GM18868 (cell line): ENCODE results near the gene PTPRA.
"Not testable (repeated sequence)": the region's sequence is repeated elsewhere in the genome, so short reads cannot be mapped to it uniquely, and the experiment has no call there.

Experiments
- ATAC-seq: cut with Tn5 transposase; IDR thresholded peaks from one replicate; pipeline ENCODE4 v1.9.1; 2021; ENCODE audit warnings: mild to moderate bottlenecking, moderate library complexity; ENCODE audit not compliant: unreplicated experiment

The PTPRA gene

DNA sequence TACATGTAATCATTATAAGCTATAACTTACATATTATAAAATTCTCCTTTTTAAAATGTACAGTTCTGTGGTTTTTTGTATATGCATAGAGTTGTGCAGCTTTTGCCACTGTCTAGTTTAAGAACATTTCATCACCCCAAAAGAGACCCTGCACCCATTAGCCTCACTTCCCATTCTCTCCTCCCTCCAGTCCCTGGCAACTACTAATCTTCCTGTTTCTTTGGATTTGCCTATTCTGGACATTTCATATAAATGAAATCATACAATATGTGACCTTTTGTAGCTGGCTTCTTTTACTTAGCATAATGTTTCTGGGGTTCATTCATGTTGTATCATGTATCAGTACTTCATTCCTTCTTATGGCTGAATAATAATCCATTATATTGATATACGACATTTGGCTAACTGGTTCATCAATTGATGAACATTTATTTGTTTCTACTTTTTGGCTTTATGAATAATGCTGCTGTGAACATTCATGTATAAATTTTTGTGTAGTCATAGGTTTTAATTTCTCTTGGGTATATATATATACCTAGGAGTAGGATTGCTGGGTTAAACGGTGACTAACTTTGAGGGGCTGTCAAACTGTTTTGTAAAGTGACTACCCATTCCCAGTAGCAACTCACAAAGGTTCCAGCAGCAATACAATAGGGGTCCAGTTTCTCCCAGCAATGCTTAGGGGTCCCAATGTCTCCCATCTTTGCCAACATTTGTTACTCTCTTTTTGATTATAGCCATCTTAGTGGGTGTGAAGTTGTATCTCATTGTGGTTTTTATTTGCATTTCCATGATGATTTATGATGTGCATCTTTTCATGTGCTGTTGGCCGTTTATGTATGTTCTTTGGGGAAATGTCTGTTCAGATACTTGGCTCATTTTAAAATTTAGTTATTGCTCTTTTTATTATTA is 10.7 kb downstream of the PTPRA start:
- no peak for ATAC-seq

DNA sequence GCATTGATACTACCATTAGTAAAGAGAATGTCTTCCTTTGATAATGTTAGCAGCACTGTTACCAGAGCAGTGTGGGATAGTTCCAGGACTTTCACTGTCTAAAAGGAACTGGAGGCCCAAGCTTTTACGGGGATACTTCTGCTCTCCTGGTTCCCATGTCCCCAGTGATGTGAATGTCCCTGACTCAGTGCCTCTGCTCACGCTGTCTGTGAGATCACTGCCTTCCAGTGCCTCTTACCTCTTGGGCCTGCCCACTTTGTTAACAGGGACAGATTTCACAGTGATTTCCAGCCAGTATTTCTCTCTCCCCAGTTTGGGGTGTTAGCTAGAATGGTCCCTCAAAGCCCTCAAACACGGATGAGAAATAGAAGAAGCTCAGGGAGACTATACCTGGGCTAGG is 14.4 kb downstream of the PTPRA start:
- no peak for ATAC-seq

- ATAC-seq = no peak
Measured at GRCh38 chr20:2888224-2888955, 15.1 kb downstream of the PTPRA start.

GRCh38 chr20:2889209-2889608 is 15.9 kb downstream of the PTPRA start:
- ATAC-seq = no peak

DNA sequence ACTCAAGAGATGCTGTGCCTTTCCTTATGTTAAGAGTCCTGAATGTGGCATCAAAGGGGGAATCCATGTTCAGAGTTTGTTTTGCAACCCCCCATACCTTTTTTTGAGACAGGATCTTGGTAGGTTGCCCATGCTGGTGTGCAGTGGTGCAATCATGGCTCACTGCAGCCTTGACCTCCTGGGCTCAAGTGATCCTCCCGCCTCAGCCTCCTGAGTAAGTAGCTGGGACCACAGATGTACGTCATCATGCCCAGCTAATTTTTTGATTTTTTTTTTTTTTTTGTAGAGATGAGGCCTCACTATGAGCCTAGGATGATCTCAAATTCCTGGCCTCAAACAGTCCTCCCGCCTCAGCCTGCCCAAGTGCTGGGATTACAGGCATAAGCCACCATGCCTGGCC is 16.5 kb downstream of the PTPRA start:
- ATAC-seq = no peak

DNA sequence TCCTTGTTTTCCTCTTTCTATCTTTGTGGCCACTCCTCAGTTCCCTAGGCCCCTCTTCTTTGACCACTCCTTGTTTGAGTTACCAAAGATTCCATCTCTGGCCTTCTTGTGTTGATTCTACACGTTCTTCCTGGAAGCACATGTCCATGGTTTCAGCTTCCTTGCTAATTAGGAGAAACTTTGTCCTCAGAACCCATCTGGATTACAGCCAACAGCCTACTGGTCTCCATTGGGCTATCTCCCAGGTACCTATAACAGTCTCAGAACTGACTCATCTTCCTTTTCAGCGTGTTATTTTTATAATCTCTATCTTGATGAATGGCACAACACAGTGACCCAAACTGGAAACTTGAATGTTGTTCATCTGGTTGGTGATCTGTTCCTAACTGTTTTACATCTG is 17.5 kb downstream of the PTPRA start:
- no peak for ATAC-seq

- no peak for ATAC-seq
Measured at GRCh38 chr20:2891343-2891742, 18.1 kb downstream of the PTPRA start.

DNA sequence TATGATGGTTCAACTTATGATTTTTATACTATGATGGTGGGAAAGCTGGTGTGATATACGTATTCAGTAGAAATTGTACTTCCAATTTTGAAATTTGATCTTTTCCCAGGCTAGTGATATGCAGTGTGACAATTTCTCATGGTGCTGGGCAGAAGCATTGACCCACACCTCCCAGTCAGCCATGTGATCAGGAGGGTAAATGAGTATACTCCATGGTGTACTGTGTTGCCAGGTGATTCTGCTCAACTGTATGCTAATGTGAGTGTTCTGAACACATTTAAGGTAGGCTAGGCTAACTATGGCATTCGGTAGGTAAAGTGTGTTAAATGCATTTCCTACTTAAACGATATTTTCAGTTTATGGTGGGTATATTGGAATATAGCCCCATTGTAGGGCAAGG is 19.1 kb downstream of the PTPRA start:
- no peak for ATAC-seq

- ATAC-seq = no peak
Measured at GRCh38 chr20:2894221-2894620, 20.9 kb downstream of the PTPRA start.

DNA sequence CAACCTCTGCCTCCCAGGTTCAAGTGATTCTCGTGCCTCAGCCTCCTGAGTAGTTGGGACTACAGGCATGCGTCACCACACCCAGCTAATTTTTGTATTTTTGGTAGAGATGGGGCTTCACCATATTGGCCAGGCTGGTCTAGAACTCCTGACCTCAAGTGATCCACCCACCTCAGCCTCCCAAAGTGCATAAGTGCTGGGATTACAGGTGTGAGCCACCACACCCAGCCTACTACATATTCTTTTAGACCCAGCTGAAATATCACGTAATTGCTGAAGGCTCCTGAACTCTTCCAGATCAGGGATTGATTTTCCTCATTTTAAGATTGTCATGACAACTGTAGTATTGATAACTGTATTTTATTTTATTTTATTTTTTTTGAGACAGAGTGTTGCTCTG is 21.9 kb downstream of the PTPRA start:
- ATAC-seq = not testable (repeated sequence)

GRCh38 chr20:2899243-2899642 is 26.0 kb downstream of the PTPRA start:
- ATAC-seq = no peak

DNA sequence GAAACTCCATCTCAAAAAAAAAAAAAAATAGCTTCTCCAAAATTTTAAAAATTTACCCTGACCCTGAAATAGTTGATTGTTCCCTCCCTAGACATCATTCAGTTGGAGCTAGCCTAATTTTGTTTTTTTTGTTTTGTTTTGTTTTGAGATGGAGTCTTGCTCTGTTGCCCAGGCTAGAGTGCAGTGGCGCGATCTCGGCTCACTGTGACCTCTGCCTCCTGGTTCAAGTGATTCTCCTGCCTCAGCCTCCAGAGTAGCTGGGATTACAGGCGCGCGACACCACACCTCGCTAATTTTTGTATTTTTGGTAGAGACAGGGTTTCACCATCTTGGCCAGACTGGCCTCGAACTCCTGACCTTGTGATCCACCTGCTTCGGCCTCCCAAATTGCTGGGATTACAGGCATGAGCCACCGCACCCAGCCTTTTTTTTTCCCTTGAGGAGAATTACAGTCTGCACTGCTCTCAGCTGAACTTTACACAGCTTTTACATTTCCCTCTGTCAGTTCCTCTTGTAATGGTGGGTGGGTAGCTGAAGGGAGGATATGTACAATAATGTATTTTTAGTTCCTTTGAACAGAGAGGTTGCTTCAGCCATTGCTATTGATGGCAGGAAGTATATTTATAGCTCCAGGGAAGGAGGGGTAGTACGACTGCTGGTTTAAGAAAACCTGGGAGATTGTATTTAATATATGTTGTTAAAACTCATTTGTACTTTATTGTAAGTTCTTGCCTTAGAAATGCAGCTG is 27.7 kb downstream of the PTPRA start:
- peak; percentile 51 for ATAC-seq

DNA sequence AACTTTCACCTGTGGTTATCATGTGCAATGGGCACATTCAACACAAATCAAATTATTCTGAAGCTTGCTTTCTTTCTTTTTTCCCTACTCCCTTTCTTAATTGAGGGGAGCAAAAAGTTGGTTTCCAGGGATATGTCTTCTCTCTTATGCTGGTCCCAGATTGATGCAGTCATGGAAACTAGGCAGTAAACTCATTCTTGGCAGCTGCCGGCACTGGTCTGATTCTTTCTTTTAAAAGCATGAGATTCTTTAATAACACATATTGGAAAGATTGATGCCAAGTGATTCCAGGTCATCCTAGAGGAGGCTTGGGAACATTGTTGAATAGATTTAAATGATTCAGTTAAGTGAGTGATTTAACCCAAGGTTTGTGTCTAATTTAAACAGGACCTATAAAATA is 29.0 kb downstream of the PTPRA start:
- ATAC-seq = no peak

DNA sequence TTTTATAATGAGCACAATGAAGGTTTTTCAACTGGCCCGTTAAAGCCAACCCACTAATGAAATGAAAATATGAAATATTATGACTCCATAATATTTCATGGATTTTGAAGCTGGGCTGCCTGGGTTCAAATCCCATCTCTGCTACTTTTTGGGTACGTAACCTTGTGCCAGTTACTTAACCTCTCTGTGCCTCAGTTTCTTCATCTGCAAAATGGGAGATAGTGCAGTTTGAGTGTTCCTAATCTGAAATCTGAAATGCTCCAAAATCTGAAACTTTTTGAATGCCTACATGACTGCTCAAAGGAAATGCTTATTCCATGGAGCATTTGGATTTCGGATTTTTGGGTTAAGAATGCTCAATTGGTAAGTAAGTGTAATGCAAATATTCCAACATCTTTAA is 29.5 kb downstream of the PTPRA start:
- ATAC-seq = no peak

GRCh38 chr20:2903686-2904085 is 30.4 kb downstream of the PTPRA start:
- no peak for ATAC-seq

DNA sequence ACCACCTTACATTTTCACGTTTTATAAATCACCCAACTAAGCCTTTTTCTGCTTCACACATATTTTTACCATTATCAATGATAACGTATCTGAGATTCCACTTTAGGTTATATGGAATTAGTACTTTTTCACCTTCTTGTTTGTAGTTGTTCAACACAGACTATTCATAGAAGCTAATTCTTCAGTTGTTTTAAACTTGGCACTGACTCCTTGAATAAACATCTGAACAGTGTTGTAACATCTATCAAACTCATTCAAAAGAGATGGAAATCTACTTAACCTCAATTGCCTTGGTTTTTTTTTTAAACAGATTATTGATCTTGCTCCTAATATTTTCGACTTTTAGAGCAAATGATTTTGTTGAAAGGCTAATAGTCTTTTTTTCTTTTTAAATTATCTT is 34.2 kb downstream of the PTPRA start:
- ATAC-seq = no peak

GRCh38 chr20:2909953-2910352 is 36.7 kb downstream of the PTPRA start:
- no peak for ATAC-seq

GRCh38 chr20:2911200-2911599 is 37.9 kb downstream of the PTPRA start:
- no peak for ATAC-seq

- ATAC-seq = no peak
Measured at GRCh38 chr20:2914160-2914559, 40.9 kb downstream of the PTPRA start.

DNA sequence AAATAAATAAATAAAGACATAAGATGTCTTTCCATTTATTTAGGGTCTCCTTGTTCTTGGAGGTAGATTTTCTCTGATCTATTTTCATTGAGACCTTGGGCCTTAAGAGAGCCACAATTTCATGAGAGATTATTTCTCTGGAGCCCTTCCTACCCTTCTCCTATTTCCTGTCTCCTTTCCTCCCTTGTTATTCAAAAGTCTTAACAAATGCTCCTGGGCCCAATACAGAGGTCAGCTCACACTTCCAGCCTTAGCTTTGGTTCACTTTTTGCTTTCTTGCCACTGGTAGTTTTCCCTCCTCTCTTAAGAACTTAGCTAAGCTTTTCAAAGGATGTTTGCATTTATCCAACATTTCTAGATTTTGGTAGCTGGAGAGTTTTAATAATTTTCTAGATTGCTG is 44.0 kb downstream of the PTPRA start:
- no peak for ATAC-seq
